Activated CD4-positive, alpha-beta T cell treated with anti-CD3 and anti-CD28 coated beads, Interleukin-2, Interleukin-4, amounts not matched to agents 100 ng/mL and 50 ng/mL, durations not matched to agents 16 hours and 8 hours (primary cell): ENCODE data around the gene IP6K1.
"Not testable (repeated sequence)": the region's sequence is repeated elsewhere in the genome, so short reads cannot be mapped to it uniquely, and the experiment has no call there.

Experiments used
- DNase-seq: peaks from one replicate; pipeline ENCODE4 v3.0.0-alpha.2; 2020; ENCODE audit warnings: low spot score

The IP6K1 gene

DNA sequence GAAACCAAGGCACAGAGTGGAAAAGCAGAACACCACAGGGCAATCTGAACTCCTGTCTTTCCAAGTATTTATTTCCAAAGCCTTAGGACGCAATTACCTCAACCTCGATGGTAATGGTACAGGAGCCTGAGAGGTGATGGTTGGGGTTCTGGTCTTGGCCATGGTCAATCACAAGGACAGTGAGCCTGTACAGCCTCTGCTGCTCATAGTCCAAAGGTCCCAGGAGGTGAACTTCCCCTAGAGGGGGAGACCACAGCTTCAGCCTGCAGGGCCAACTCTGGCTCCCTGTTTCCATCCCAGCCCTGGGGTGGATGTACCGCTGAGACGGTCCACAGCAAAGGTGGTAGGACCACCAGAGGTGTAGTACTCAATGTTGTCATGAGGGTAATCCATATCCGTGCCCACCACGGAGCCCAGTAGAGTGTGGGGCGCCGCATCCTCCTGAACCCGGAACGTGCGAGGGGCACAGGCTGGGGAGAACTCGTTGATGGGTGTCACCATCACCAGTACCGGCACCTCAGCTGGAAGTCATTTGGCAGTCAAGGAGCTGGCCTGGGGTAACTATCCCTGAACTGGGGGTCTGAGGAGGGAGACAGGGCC lies 7.2 kb upstream of the IP6K1 start:
- DNase-seq: no peak

DNA sequence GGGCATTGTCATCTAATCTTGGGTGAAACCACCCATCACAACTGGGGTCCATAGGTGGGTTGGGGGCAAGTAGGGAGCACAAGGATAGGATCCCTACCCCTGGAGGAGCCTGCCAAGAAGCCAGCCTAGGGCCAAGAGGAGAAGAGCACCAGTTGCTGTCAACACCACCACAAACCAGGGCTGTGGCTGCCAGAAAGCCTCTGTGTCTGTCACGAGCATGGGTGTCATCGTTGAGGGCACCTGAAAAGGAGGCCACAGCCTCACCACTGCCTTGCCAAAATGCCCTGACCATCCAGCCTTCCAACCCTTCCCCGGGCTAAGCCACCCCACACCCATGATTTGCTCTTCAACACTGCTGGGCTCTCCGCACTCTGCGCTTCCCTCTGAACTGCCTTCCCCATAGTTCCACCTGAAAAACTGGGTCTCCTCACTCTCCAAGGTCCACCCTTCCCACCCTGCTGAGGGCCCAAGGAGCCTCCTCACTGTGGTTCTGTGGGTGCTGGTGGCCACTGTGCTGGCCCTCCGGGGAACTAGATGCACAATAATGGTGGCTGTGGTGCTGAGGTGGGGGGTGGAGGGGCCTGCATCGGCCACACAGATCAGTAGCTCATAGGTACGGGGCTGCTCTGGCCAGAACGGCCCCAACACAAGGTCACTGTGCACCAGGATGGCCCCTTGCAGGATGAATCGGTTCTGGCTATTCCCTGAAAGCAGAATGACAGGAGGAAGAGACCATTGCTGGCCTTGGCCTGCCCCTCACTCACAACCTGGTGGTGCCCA lies 6.2 kb upstream of the IP6K1 start:
- DNase-seq: no peak

- no peak for DNase-seq
These were observed 5.2 kb upstream of the IP6K1 start for GRCh38 chr3:49791571-49791970.

- DNase-seq: no peak
These were observed 4.5 kb upstream of the IP6K1 start for GRCh38 chr3:49790626-49791411.

DNA sequence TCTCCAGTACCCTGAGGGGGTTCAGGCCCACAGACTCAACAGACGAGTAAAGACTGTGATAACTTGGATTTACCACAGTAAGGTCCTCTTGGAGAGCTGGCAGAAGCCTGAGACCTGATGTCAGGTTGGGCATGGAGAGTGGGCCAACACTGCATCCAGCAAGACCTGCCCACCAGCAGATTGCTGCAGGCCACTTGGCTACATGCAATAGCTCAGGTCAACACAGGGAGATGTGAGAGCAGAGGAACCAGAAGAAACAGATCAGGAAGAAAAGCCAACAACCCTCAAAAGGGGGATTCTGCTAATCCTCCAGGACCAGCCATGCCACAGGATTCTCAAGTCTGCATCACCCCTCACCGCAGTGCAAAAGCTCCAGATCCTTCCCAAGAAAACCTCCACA lies 1.7 kb upstream of the IP6K1 start:
- no peak for DNase-seq

DNA sequence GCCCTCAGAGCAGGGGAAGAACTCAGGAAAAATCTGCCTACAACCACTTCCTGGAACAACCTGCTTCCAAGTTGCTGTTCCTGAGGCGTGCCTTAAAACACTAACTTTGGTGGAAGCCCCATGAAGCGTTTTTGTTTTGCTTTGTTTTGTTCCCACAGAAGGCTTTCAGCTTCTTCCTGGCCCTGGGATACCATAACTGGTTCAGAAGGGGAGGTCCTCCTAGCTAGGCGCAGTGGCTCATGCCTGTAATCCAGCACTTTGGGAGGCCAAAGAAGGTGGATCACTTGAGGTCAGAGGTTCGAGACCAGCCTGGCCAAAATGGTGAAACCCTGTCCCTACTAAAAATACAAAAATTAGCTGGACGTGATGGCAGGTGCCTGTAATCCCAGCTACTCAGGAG lies 1.2 kb upstream of the IP6K1 start:
- no peak for DNase-seq

GRCh38 chr3:49787182-49787464 lies 781 bp upstream of the IP6K1 start:
- no peak for DNase-seq

GRCh38 chr3:49785565-49786356 lies 581 bp downstream of the IP6K1 start:
- no peak for DNase-seq

- DNase-seq: not testable (repeated sequence)
These were observed 4.1 kb downstream of the IP6K1 start for GRCh38 chr3:49782277-49782676.

GRCh38 chr3:49781415-49782199 lies 4.7 kb downstream of the IP6K1 start:
- no peak for DNase-seq

DNA sequence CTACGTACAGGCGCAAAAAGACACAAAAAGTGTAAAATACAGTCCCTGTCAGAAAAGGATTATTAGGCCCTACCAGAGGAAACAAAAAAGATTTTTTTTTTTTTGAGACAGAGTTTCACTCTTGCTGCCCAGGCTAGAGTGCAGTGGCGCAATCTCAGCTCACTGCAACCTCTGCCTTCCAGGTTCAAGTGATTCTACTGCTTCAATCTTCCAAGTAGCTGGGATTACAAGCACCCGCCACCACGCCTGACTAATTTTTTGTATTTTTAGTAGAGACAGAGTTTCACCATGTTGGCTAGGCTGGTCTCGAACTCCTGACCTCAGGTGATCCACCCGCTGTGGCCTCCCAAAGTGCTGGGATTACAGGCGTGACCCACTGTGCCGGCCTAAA lies 5.4 kb downstream of the IP6K1 start:
- not testable (repeated sequence) for DNase-seq

GRCh38 chr3:49780080-49780974 lies 6.0 kb downstream of the IP6K1 start:
- DNase-seq: no peak

DNA sequence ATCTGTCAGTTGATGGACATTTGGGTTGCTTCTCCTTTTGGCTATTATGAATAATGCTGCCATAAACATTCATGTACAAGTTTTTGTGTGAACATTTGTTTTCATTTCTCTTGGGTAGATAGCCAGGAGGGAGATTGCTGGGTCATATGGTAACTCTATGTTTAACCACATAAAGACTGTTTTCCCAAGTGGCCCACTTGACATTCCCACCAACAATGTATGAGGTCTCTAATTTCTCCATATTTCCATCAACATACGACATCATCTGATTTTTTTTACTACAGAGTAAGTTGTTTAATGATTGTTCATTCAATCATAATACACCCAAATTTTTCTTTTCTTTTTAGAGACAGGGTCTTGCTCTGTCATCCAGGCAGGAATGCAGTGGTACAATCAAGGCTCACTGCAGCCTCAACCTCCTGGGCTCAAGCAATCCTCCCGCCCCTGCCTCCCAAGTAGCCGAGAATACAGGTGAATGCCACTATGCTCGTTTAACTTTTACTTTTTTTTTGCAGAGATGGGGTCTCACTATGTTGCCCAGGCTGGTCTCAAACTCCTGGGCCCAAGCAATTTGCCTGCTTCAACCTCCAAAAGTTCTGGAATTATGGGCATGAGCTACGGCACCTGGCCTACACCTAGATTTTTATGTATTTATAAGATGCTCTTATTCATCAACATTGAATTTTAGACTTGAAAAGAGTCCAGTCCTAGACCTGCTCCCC lies 6.8 kb downstream of the IP6K1 start:
- no peak for DNase-seq

DNA sequence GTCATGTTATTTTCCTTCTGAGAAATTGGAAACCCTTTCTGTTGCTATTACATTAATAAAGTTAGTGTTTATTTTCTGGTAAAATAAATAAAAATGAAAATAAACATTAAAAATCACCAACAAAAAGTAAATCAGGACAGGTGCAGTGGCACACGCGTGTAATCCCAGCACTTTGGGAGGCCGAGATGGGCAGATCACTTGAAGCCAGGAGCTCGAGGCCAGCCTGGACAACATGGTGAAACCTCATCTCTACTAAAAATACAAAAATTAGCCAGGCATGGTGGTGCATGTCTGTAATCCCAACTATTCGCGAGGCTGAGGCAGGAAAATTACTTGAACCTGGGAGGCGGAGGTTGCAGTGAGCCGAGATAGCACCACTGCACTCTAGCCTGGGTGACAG lies 10.2 kb downstream of the IP6K1 start:
- DNase-seq: not testable (repeated sequence)

DNA sequence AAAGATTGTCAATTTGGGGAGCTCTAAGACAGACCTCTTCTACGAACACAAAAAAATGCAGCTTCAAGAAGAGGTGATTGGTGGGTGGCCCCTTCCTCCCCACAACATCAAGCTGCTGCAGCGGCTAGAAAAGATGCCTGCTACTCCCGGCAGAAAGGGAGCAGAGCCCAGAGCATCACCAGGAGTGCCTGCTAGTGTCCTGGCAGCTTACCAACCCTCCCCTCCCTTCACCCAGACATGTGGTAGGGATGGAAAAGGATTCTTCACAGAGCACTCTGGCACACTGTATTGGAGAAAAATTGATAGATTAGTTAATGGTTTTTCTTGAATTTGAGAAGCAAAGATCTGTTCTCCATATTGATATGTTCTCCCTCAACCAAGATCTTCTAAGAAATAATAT lies 10.8 kb downstream of the IP6K1 start:
- DNase-seq: no peak

DNA sequence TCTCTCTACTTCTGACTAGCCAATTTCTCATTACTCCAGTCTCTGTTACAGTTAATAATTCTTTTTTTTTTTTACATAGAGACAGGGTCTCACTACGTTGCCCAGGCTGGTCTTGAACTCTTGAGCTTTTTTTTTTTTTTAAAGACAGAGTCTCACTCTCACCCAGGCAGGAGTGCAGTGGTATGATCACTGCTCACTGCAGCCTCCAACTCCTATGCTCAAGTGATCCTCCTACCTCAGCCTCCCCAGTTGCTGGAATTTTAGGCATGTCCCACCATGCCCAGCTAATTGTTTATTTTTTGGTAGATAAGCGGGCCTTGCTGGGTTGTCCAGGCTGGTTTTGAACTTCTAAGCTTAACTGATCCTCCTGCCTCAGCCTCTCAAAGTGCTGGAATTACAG lies 13.6 kb downstream of the IP6K1 start:
- DNase-seq: no peak

GRCh38 chr3:49771340-49771938 lies 14.9 kb downstream of the IP6K1 start:
- DNase-seq: no peak

DNA sequence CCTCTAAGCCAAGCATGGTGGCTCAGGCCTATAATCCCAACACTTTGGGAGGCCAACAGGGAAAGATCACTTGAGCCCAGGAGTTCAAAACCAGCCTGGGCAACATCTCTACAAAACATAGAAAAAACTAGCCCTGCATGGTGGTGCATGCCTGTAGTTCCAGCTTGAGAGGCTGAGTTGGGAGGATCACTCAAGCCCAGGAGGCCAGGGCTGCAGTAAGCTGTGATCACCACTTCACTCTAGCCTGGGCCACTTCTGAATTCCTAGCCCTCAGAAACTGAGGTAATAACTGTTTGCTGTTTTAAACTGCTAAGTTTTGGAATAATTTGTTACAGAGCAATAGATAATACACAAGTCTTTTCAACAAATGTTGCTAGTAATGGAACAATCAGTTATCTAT lies 16.4 kb downstream of the IP6K1 start:
- no peak for DNase-seq

DNA sequence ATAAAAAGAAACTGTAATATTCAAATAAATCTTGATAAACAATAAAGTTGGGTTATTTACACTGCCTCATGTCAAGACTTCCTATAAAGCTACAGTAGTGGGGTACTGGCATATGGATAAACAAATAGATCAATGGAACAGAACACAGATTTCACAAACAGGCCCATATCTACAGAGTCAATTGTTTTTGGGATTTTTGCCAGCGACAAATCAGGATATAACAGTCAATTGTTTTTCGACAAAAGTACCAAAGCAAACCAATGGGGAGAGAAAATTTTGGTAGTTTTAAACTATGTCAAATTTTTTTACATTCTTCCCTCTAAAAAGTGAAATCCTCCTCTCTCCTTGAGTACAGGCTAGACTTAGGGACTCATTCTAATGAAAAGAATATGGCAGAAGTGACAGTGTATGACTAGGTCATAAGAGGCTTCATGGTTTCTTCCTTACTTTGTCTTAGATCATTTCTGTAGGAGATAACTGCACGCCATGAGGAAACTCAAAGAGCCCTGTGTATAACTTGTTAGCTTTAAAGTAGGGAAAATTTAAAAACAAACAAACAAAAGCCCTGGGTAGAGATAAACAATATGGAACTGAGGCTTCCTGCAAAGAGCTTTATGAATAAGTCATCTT lies 16.9 kb downstream of the IP6K1 start:
- DNase-seq: no peak
